Measurements from ENCODE around the gene ABCE1.

- no peak for TF ChIP-seq CTCF (IDR thresholded peaks at IDR 0.05; ENCODE audit: low read depth, low read length)
- TF ChIP-seq EZH2phosphoT487 (IDR thresholded peaks at IDR 0.05; ENCODE audit: low read depth), result no peak
Measured at GRCh38 chr4:145132511-145133098, 34.5 kb downstream of the ABCE1 start.
